MM.1S (cell line): ENCODE measurements around the gene VANGL2.

Experiments
- DNase-seq: peaks from one replicate; pipeline ENCODE4 v3.0.0-alpha.2; 2015
- H2AFZ ChIP-seq: fragments of 300-600 bp; sonication (generic); 2 replicates; pipeline ENCODE4 v1.6.0; 2016; ENCODE audit warnings: antibody characterized with exemption, low read length
- H3F3A ChIP-seq: fragments of 300-600 bp; sonication (generic); 2 replicates; pipeline ENCODE4 v1.6.1; 2016; ENCODE audit warnings: mild to moderate bottlenecking, antibody characterized with exemption, low read length, moderate library complexity, mixed read lengths; ENCODE audit not compliant: insufficient read depth
- H3K27ac ChIP-seq: fragments of 300-600 bp; sonication (generic); 2 replicates; pipeline ENCODE4 v1.5.1; 2016; ENCODE audit warnings: mild to moderate bottlenecking, low read length
- H3K27me3 ChIP-seq: fragments of 300-600 bp; sonication (generic); replicated peaks from 2 replicates; pipeline ENCODE4 v1.6.0; 2016; ENCODE audit warnings: low read length; ENCODE audit not compliant: insufficient read depth
- H3K36me3 ChIP-seq: fragments of 300-600 bp; sonication (generic); replicated peaks from 2 replicates; pipeline ENCODE4 v1.6.1; 2016; ENCODE audit warnings: mild to moderate bottlenecking, low read length, mixed read lengths; ENCODE audit not compliant: insufficient read depth
- H3K4me1 ChIP-seq: fragments of 300-600 bp; sonication (generic); 2 replicates; pipeline ENCODE4 v1.6.1; 2016; ENCODE audit warnings: low read length, mixed read lengths
- H3K4me2 ChIP-seq: fragments of 300-600 bp; sonication (generic); 2 replicates; pipeline ENCODE4 v1.6.0; 2016; ENCODE audit warnings: low read depth, low read length
- H3K4me3 ChIP-seq: fragments of 300-600 bp; sonication (generic); 2 replicates; pipeline ENCODE4 v1.5.1; 2016; ENCODE audit warnings: low read length, mixed read lengths
- H3K79me2 ChIP-seq: fragments of 300-600 bp; sonication (generic); 2 replicates; pipeline ENCODE4 v1.6.1; 2016; ENCODE audit warnings: mixed run types, low read length, mixed read lengths
- H3K9ac ChIP-seq: fragments of 300-600 bp; sonication (generic); 2 replicates; pipeline ENCODE4 v1.6.1; 2016; ENCODE audit warnings: low read length, mixed read lengths
- H3K9me2 ChIP-seq: fragments of 300-600 bp; sonication (generic); replicated peaks from 2 replicates; pipeline ENCODE4 v1.6.1; 2016; ENCODE audit warnings: mild to moderate bottlenecking, low read length, mixed read lengths; ENCODE audit not compliant: insufficient read depth
- H3K9me3 ChIP-seq: fragments of 300-600 bp; sonication (generic); replicated peaks from 2 replicates; pipeline ENCODE4 v1.6.1; 2016; ENCODE audit warnings: mild to moderate bottlenecking, low read length, mixed read lengths; ENCODE audit not compliant: insufficient read depth
- H4K20me1 ChIP-seq: fragments of 300-600 bp; sonication (generic); 2 replicates; pipeline ENCODE4 v1.6.1; 2016; ENCODE audit warnings: mild to moderate bottlenecking, low read length, moderate library complexity, mixed read lengths; ENCODE audit not compliant: insufficient read depth
- CTCF ChIP-seq: fragments of 300-600 bp; sonication (generic); IDR thresholded peaks from 2 replicates; pipeline ENCODE4 v1.5.1; 2016; ENCODE audit warnings: antibody characterized with exemption, low read length, mixed read lengths
- EZH2 ChIP-seq: fragments of 300-600 bp; sonication (generic); optimal IDR thresholded peaks from 2 replicates; pipeline ENCODE3; 2017; ENCODE audit warnings: low read depth, mild to moderate bottlenecking, antibody characterized with exemption, low read length, mixed read lengths
- EZH2phosphoT487 ChIP-seq: fragments of 300-600 bp; sonication (generic); IDR thresholded peaks from 2 replicates; pipeline ENCODE4 v1.6.1; 2018; ENCODE audit warnings: antibody characterized with exemption, low read length

VANGL2 gene

GRCh38 chr1:160412028-160412362 lies 11.6 kb downstream of the VANGL2 start:
- DNase-seq, result no peak
- no peak overlapping the region for H2AFZ ChIP-seq
- no peaks in the 10 kb centered on the region for H3K9me3 ChIP-seq
- no peaks in the 10 kb centered on the region for H3K36me3 ChIP-seq
- H3F3A ChIP-seq, result no peaks in the 10 kb centered on the region
- H3K27me3 ChIP-seq, result no peaks in the 10 kb centered on the region
- no peaks in the 10 kb centered on the region for H3K4me1 ChIP-seq
- TF ChIP-seq EZH2phosphoT487 (no peak), EZH2 (no peak), CTCF (no peak)
- no peaks in the 10 kb centered on the region for H3K79me2 ChIP-seq
- no peaks in the 10 kb centered on the region for H3K9me2 ChIP-seq
- no peak overlapping the region for H3K4me2 ChIP-seq
- H3K9ac ChIP-seq, result no peak overlapping the region
- H3K4me3 ChIP-seq, result no peak overlapping the region
- no peaks in the 10 kb centered on the region for H4K20me1 ChIP-seq
- no peak overlapping the region for H3K27ac ChIP-seq

- no peaks in the 10 kb centered on the region for H4K20me1 ChIP-seq
- no peak for DNase-seq
- H3K4me3 ChIP-seq, result no peak overlapping the region
- H3K79me2 ChIP-seq, result no peaks in the 10 kb centered on the region
- H3K36me3 ChIP-seq, result no peaks in the 10 kb centered on the region
- no peaks in the 10 kb centered on the region for H3F3A ChIP-seq
- no peaks in the 10 kb centered on the region for H3K9me2 ChIP-seq
- H3K27ac ChIP-seq, result no peak overlapping the region
- H3K9me3 ChIP-seq, result no peaks in the 10 kb centered on the region
- no peak overlapping the region for H3K4me2 ChIP-seq
- peaks cover 2% of the 10 kb centered on the region; the same call in 1 of the 2 replicates for H3K27me3 ChIP-seq
- no peak overlapping the region for H2AFZ ChIP-seq
- H3K9ac ChIP-seq, result no peak overlapping the region
- H3K4me1 ChIP-seq, result no peaks in the 10 kb centered on the region
- TF ChIP-seq EZH2 (no peak), CTCF (no peak), EZH2phosphoT487 (no peak)
These were observed 13.4 kb downstream of the VANGL2 start for GRCh38 chr1:160413716-160414115.

GRCh38 chr1:160414881-160415280 lies 14.5 kb downstream of the VANGL2 start:
- Histone ChIP-seq H4K20me1 (no peaks in the 10 kb centered on the region), H3K27me3 (peaks cover 2% of the 10 kb centered on the region; the same call in 1 of the 2 replicates), H3K27ac (no peak overlapping the region), H3K4me2 (no peak overlapping the region), H3K79me2 (no peaks in the 10 kb centered on the region), H3K4me1 (no peaks in the 10 kb centered on the region), H3K36me3 (no peaks in the 10 kb centered on the region), H3F3A (no peaks in the 10 kb centered on the region), H2AFZ (no peak overlapping the region), H3K4me3 (no peak overlapping the region), H3K9me2 (no peaks in the 10 kb centered on the region), H3K9me3 (no peaks in the 10 kb centered on the region), H3K9ac (no peak overlapping the region)
- no peak for TF ChIP-seq EZH2
- no peak for TF ChIP-seq EZH2phosphoT487
- no peak for TF ChIP-seq CTCF
- DNase-seq, result no peak
